Thyroid gland (tissue), 4 donors: Measurements from ENCODE around the gene UPF3A.

ENCODE experiments used
- CTCF ChIP-seq, 6 experiments: fragments of 200-600 bp in 3 of 6; fragments of 450-650 bp in 3 of 6; sonication (generic) in 3 of 6; IDR thresholded peaks; one replicate each; pipeline ENCODE4 v1.5.1; 2016 to 2019; ENCODE audit warnings: antibody characterized with exemption in 6 of 6, mild to moderate bottlenecking in 2 of 6, inconsistent platforms in 1 of 6, moderate library complexity in 1 of 6
- POLR2A ChIP-seq, 2 donors: fragments of 450-650 bp; IDR thresholded peaks; one replicate each; pipeline ENCODE4 v1.6.1; 2017; ENCODE audit warnings: antibody characterized with exemption in 2 of 2, mild to moderate bottlenecking in 2 of 2, moderate library complexity in 1 of 2

GRCh38 chr13:114266241-114266640 lies 15.2 kb upstream of the UPF3A start:
- no peak for TF ChIP-seq CTCF (IDR thresholded peaks at IDR 0.05)
- TF ChIP-seq POLR2A (IDR thresholded peaks at IDR 0.05): no peak
